Breast epithelium (tissue), 4 donors: Measurements from ENCODE around the gene LPP. TPM values are rescaled to one million over a fixed set of nuclear protein-coding genes. Genes with fewer than 3 reads are reported as not detected.

ENCODE experiments used
- DNase-seq, 2 donors: peaks; one replicate each; pipeline ENCODE4 v3.0.0-alpha.2; 2019; ENCODE audit warnings: low spot score in 2 of 2
- H3K27ac ChIP-seq, 2 donors: fragments of 200-600 bp; sonication (generic) in 1 of 2; one replicate each; pipeline ENCODE4 v1.5.1; 2016 to 2019; ENCODE audit warnings: mild to moderate bottlenecking in 1 of 2
- H3K27me3 ChIP-seq, 2 donors: fragments of 200-600 bp; sonication (generic) in 1 of 2; one replicate each; pipeline versions ENCODE4 v1.5.1 to v1.6.0; 2017 to 2019; ENCODE audit warnings: control low read depth in 1 of 2, mild to moderate bottlenecking in 1 of 2
- H3K36me3 ChIP-seq: fragments of 200-600 bp; one replicate; pipeline ENCODE4 v1.5.1; 2019
- H3K4me1 ChIP-seq, 2 donors: fragments of 200-600 bp; sonication (generic); one replicate each; pipeline ENCODE4 v1.5.1; 2016 to 2019; ENCODE audit warnings: control low read depth in 1 of 2
- H3K4me3 ChIP-seq, 3 donors: fragments of 200-600 bp; sonication (generic); 1 replicate in 2 of 3; 2 replicates in 1 of 3; pipeline ENCODE4 v1.5.1; 2016 to 2019; ENCODE audit warnings: mild to moderate bottlenecking in 3 of 3, moderate library complexity in 2 of 3
- H3K9me3 ChIP-seq, 2 donors: fragments of 200-600 bp; sonication (generic) in 1 of 2; one replicate each; pipeline ENCODE4 v1.5.1; 2016 to 2019; ENCODE audit warnings: control low read depth in 1 of 2
- CTCF ChIP-seq, 3 donors: fragments of 450-650 bp; IDR thresholded peaks; one replicate each; pipeline ENCODE4 v1.5.1; 2016 to 2017; ENCODE audit warnings: antibody characterized with exemption in 3 of 3, mild to moderate bottlenecking in 3 of 3, moderate library complexity in 3 of 3
- POLR2A ChIP-seq: fragments of 450-650 bp; IDR thresholded peaks from one replicate; pipeline ENCODE4 v1.6.1; 2016; ENCODE audit warnings: antibody characterized with exemption, mild to moderate bottlenecking, moderate library complexity
- POLR2AphosphoS5 ChIP-seq, 3 donors: sonication (generic); formaldehyde crosslinking; IDR thresholded peaks; one replicate each; pipeline ENCODE4 v1.6.1; 2017; ENCODE audit warnings: antibody characterized with exemption in 3 of 3
- intact Hi-C: fragments of 100-400 bp; cut with DNase I; formaldehyde crosslinking; loops from one replicate; pipeline ENCODE4 v1.15.1; 2023; ENCODE audit warnings: low total_unique reads
- total RNA-seq, 3 donors: library from RNA; depleted of rRNA; stranded (reverse); fragments of >200 nt; gene quantifications; one replicate each; pipeline ENCODE4 v1.1.0, GENCODE V29; 2016

The LPP gene
- total RNA-seq, 3 donors from 2014 or later, result 135 to 183 (median 147) TPM

- Histone ChIP-seq H3K36me3 (no peaks in the 10 kb centered on the region), H3K4me3 (no peak overlapping the region), H3K27me3 (no peaks in the 10 kb centered on the region), H3K27ac (peak overlapping the region; percentile 8 to 27), H3K9me3 (no peaks in the 10 kb centered on the region), H3K4me1 (peaks cover 0 to 12% of the 10 kb centered on the region in 2 donors)
- TF ChIP-seq POLR2A (no peak), POLR2AphosphoS5 (IDR thresholded peaks at IDR 0.05) (no peak), CTCF (IDR thresholded peaks at IDR 0.05) (no peak)
- DNase-seq, result no peak
- intact Hi-C loops, result loop anchor here (10.0 kb wide), 1 partner anchor 125 kb away; the partner anchor contains the start of gene LPP
Measured at GRCh38 chr3:188279502-188280335, 125.8 kb downstream of the LPP start.

- TF ChIP-seq POLR2A, result no peak
- TF ChIP-seq CTCF (IDR thresholded peaks at IDR 0.05), result no peak
- no peak for TF ChIP-seq POLR2AphosphoS5 (IDR thresholded peaks at IDR 0.05)
- DNase-seq, result no peak
- Histone ChIP-seq H3K27ac (no peak overlapping the region), H3K4me1 (peaks cover 0 to 12% of the 10 kb centered on the region in 2 donors), H3K36me3 (no peaks in the 10 kb centered on the region), H3K27me3 (no peaks in the 10 kb centered on the region), H3K4me3 (no peak overlapping the region), H3K9me3 (no peaks in the 10 kb centered on the region)
- intact Hi-C loops, result no loop called here
Measured at GRCh38 chr3:188280627-188281026, 126.7 kb downstream of the LPP start.

GRCh38 chr3:188282871-188283270, 128.9 kb downstream of the LPP start:
- no peak overlapping the region for H3K4me3 ChIP-seq
- no peaks in the 10 kb centered on the region for H3K36me3 ChIP-seq
- H3K9me3 ChIP-seq, result no peaks in the 10 kb centered on the region
- peaks cover 0 to 12% of the 10 kb centered on the region in 2 donors for H3K4me1 ChIP-seq
- no peak for DNase-seq
- H3K27me3 ChIP-seq, result no peaks in the 10 kb centered on the region
- TF ChIP-seq POLR2A (no peak), CTCF (IDR thresholded peaks at IDR 0.05) (no peak), POLR2AphosphoS5 (IDR thresholded peaks at IDR 0.05) (no peak)
- intact Hi-C loops, result no loop called here
- peak overlapping the region; percentile 45 to 65 for H3K27ac ChIP-seq

GRCh38 chr3:188283347-188283746, 129.4 kb downstream of the LPP start:
- intact Hi-C loops, result no loop called here
- peak overlapping the region; percentile 45 to 65 for H3K27ac ChIP-seq
- no peaks in the 10 kb centered on the region for H3K9me3 ChIP-seq
- no peak overlapping the region for H3K4me3 ChIP-seq
- H3K36me3 ChIP-seq, result no peaks in the 10 kb centered on the region
- peaks cover 0 to 12% of the 10 kb centered on the region in 2 donors for H3K4me1 ChIP-seq
- TF ChIP-seq CTCF (IDR thresholded peaks at IDR 0.05) (peak in 1 of 3 donors; percentile 10), POLR2A (no peak), POLR2AphosphoS5 (IDR thresholded peaks at IDR 0.05) (peak in 1 of 3 donors; percentile 53)
- H3K27me3 ChIP-seq, result no peaks in the 10 kb centered on the region
- no peak for DNase-seq

GRCh38 chr3:188284455-188285212, 130.7 kb downstream of the LPP start:
- intact Hi-C loops, result no loop called here
- H3K4me3 ChIP-seq, result no peak overlapping the region
- H3K27me3 ChIP-seq, result no peaks in the 10 kb centered on the region
- DNase-seq, result no peak
- no peaks in the 10 kb centered on the region for H3K36me3 ChIP-seq
- no peaks in the 10 kb centered on the region for H3K9me3 ChIP-seq
- TF ChIP-seq POLR2A (no peak), POLR2AphosphoS5 (IDR thresholded peaks at IDR 0.05) (no peak), CTCF (IDR thresholded peaks at IDR 0.05) (no peak)
- H3K4me1 ChIP-seq, result peaks cover 0 to 12% of the 10 kb centered on the region in 2 donors
- H3K27ac ChIP-seq, result peak overlapping the region; percentile 46 to 64
